Measurements from ENCODE around the gene RNF31.

RNF31 gene

DNA sequence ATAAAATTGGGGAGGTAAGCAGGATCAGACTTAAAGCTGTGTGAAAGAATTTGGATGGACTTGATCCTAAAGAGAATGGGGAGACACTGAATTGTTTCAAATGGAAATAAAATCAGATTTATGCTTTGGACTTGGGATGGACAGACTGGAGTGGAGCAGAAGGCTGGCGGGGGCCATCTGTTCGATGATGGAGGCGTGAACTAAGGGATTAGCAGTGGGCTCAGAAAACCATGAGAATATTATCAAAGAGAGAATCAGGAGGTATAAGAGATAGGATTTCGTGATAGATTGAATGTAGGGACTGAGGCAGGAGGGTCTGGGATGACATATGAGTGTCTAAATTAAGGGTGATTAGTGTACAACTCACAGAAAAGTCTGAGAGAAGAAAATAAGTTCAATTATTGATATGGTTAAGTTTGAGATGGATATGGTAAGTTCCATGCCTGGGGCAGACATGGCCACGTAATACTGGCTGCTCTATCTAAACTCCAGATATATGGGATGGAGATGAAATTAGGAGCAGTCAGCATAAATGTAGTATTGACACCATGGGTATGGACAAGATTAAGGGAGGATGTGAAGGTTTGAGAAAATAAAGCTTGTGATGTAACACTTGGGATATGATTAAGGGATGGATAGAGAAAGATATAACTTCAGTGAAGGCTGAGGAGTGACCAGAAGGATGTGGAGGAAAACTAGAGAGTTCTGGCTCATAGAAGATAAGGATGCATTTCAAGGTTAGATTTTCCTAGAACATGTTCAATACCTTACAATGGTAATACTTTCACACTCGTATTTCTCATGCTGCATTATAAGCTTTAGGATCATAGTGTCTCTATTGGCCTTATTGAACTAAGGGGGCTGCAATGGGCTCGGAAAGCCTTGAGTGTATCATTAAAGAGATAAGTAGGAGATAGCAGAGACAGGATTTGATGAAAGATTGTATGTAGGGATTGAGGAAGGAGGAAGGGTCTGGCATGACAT is 57.2 kb downstream of the RNF31 start:
- DNase-seq = no peak

DNA sequence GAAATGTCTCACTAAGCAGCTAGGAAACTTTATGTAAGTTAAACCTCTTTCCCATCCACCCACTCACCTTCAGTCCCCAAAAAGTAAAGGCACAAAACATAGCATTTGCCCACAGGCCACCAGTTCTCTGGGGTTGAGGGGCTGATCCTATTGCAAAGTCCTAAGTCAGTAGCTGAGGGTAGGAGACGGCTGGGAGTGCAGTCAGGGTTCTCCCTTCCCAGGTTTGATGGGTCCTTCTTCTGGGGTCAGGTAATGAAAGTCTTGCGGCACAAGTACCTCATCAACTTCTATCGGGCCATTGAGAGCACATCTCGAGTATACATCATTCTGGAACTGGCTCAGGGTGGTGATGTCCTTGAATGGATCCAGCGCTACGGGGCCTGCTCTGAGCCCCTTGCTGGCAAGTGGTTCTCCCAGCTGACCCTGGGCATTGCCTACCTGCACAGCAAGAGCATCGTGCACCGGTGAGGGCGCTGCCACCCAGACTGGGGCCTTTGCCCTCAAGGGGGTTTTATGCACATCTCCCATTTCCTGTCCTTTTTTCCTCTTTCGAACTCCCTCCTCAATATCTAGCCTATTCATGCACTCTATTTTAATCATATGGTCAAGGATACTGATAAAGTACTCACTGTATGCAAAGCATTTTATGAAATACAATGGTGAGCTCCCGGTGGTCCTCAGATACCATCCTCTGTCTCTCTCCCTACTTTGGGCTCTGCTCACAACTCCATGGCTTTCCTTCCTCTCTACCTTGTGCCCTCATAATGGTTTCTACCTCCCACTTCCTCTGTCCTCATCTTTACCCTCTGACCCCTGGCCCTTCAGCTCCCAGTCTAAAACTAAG is 59.2 kb downstream of the RNF31 start:
- DNase-seq = no peak

DNA sequence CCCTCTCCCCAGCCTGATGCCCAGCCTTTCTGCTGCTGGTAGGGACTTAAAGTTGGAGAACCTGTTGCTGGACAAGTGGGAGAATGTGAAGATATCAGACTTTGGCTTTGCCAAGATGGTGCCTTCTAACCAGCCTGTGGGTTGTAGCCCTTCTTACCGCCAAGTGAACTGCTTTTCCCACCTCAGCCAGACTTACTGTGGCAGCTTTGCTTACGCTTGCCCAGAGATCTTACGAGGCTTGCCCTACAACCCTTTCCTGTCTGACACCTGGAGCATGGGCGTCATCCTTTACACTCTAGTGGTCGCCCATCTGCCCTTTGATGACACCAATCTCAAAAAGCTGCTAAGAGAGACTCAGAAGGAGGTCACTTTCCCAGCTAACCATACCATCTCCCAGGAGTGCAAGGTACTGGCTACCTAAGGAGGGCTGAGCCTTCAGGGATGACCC is 59.8 kb downstream of the RNF31 start:
- no peak for DNase-seq

DNA sequence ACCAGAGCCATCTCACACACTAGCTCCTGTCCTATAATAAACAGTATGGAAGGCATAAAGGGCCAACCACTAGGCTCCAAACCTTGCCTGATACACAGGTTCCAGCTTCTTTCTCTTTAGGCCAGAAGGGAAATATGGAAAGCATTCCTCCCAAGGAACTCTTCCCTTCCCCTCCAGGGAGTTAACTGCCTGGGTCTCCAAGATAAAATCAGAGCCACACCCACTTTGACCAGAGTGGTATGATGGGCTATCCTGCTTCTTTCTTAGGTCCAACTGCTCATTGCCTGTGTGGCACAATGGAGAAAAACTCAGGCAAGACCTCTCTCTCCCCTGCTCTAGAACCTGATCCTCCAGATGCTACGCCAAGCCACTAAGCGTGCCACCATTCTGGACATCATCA is 60.3 kb downstream of the RNF31 start:
- DNase-seq = no peak
